Heart right ventricle (tissue), 16 donors: Measurements from ENCODE around the gene ASIC3. TPM values are rescaled to one million over a fixed set of nuclear protein-coding genes. Genes with fewer than 3 reads are reported as not detected.
"Not testable (repeated sequence)": the region's sequence is repeated elsewhere in the genome, so short reads cannot be mapped to it uniquely, and the experiment has no call there.

Experiments
- ATAC-seq, 8 donors: fragments of 200-7000 bp; cut with Tn5 transposase; one replicate each; pipeline ENCODE4 v1.9.1; 2020; ENCODE audit warnings: mild to moderate bottlenecking in 8 of 8, moderate library complexity in 8 of 8, moderate number of reproducible peaks in 1 of 8
- DNase-seq, 2 donors: peaks; one replicate each; pipeline ENCODE4 v3.0.0-alpha.2; 2020
- H3K27ac ChIP-seq, 10 donors: fragments of 200-600 bp; sonication (generic) in 2 of 10; one replicate each; pipeline versions ENCODE4 v1.5.0 to v1.8.0; 2020 to 2022; ENCODE audit warnings: mild to moderate bottlenecking in 3 of 10
- H3K27me3 ChIP-seq, 7 donors: fragments of 200-600 bp; one replicate each; pipeline ENCODE4 v1.8.0; 2021 to 2022; ENCODE audit warnings: mild to moderate bottlenecking in 2 of 7
- H3K36me3 ChIP-seq, 9 donors: fragments of 200-600 bp; sonication (generic) in 1 of 9; one replicate each; pipeline versions ENCODE4 v1.5.0 to v1.8.0; 2020 to 2022; ENCODE audit warnings: mild to moderate bottlenecking in 2 of 9
- H3K4me1 ChIP-seq, 9 donors: fragments of 200-600 bp; sonication (generic) in 1 of 9; one replicate each; pipeline versions ENCODE4 v1.5.0 to v1.8.0; 2020 to 2022; ENCODE audit warnings: mild to moderate bottlenecking in 4 of 9
- H3K4me3 ChIP-seq, 10 donors: fragments of 200-600 bp; sonication (generic) in 2 of 10; one replicate each; pipeline versions ENCODE4 v1.5.0 to v1.8.0; 2020 to 2022; ENCODE audit warnings: mild to moderate bottlenecking in 7 of 10, moderate library complexity in 2 of 10
- H3K9me3 ChIP-seq, 11 donors: fragments of 200-600 bp in 10 of 11; sonication (generic) in 2 of 11; one replicate each; pipeline versions ENCODE4 v1.5.0 to v1.8.0; 2013 to 2022; ENCODE audit warnings: mild to moderate bottlenecking in 2 of 11, control low read depth in 1 of 11, moderate library complexity in 1 of 11
- CTCF ChIP-seq, 9 donors: fragments of 200-600 bp; sonication (generic) in 2 of 9; IDR thresholded peaks; one replicate each; pipeline versions ENCODE4 v1.5.0 to v1.8.0; 2021 to 2022; ENCODE audit warnings: antibody characterized with exemption in 9 of 9, mild to moderate bottlenecking in 5 of 9, moderate library complexity in 1 of 9
- WGBS, 2 donors: extraction: QIAGEN DNeasy Blood & Tissue Kit; methylation state at CpG; one replicate each; pipeline ENCODE4 v1.1.7; 2013; ENCODE audit warnings: inconsistent platforms in 1 of 2; 5-methylcytosine and 5-hydroxymethylcytosine counted together
- intact Hi-C, 10 donors: fragments of 100-400 bp; cut with DNase I; formaldehyde crosslinking; loops; one replicate each; pipeline versions ENCODE4 v1.11.1 to v1.14.2; 2022
- polyA plus RNA-seq, 2 donors: library from polyadenylated mRNA; stranded (reverse); fragments of 200-250 nt; gene quantifications; one replicate each; pipeline ENCODE4 v1.2.3, GENCODE V29; 2013
- total RNA-seq, 10 donors: library from RNA; stranded (reverse); fragmentation: NEBNext Ultra II Directional in 3 of 10; extraction: Animal tissue kit (Norgen Biotek cat#: 25700) in 3 of 10; gene quantifications; one replicate each; pipeline versions ENCODE4 v1.2.1 to v1.2.4, GENCODE V29; 2021 to 2023
- donor health status: Arrhythmogenic right ventricular cardiomyopathy.
- donor health status: ischemic (EF 13 %, LVEDD 7.1; RV severe dilation, severe dysfunction).
- donor health status: healthy with polysubstance abuse.
- donor health status: DM: no; HTN: yes; CAD: no.
- donor health status: DM: no; HTN: no; CAD: no.
- donor health status: ischemic (EF 25% LVEDD 6.9; RV normal size, moderate dysfunction).
- donor health status: ischemic (EF 25% LVEDD 5.7; RV mildly dilated, moderate dysfunction).
- donor health status: healthy.
- donor health status: DM: yes; HTN: yes; CAD: no.
- donor health status: Ischemic cardiomyopathy.
- donor health status: ischemic (EF 35%, LVEDD 5.7; RV mildly dilated, moderate dysfunction).
- donor health status: nonischemic (EF 11% LVEDD 7.7; RV severe dilation, severe dysfunction).
- donor health status: DM: yes; HTN: yes; CAD: no.
- donor health status: PGD.
- donor health status: ischemic (EF 29% LVEDD 5.4; RV normal size, mild dysfunction).
- donor health status: nonischemic (EF 23%, LVEDD 6.1; RV moderate dilation, normal function).

ASIC3 gene
- total and polyA plus RNA-seq, 12 donors: 3.2 to 38.8 (median 5.6) TPM

- ATAC-seq: peak in 1 of 8 donors; percentile 4
- Histone ChIP-seq H3K36me3 (peaks cover 0 to 40% (median 0%) of the 10 kb centered on the region in 9 donors), H3K4me3 (no peak overlapping the region), H3K9me3 (no peaks in the 10 kb centered on the region), H3K27me3 (peaks cover 0 to 19% (median 5%) of the 10 kb centered on the region in 7 donors), H3K27ac (no peak overlapping the region), H3K4me1 (peaks cover 10 to 84% (median 58%) of the 10 kb centered on the region in 9 donors)
- 71 to 75% methylated on average over 22 of the region's 22 CpGs for WGBS, 2 donors
- TF ChIP-seq CTCF (IDR thresholded peaks at IDR 0.05): no peak
- no peak for DNase-seq
- intact Hi-C loops: loop anchor here in 3 of 10 donors (10.0 kb wide), 3 partner anchors 45 to 575 kb away; no protein-coding TSS in a partner anchor
These were observed 38.8 kb upstream of the ASIC3 start for GRCh38 chr7:151009327-151010036.

DNA sequence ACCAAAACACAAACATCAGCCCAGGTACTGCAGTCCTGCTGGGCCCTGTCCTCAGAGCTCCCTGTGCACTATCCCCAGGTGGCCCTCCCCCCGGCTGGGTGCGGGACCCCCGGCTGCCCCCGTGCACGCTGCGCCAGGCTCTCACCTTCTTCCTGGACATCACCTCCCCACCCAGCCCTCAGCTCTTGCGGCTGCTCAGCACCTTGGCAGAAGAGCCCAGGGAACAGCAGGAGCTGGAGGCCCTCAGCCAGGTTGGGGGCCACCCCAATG is 38.4 kb upstream of the ASIC3 start:
- no peak overlapping the region for H3K4me3 ChIP-seq
- H3K27me3 ChIP-seq: peaks cover 0 to 19% (median 5%) of the 10 kb centered on the region in 7 donors
- WGBS, 2 donors: 55 to 60% methylated on average over 7 of the region's 7 CpGs
- DNase-seq: no peak
- H3K27ac ChIP-seq: peak overlapping the region in 1 of 10 donors; percentile 15
- peaks cover 10 to 89% (median 58%) of the 10 kb centered on the region in 9 donors for H3K4me1 ChIP-seq
- intact Hi-C loops: loop anchor here in 2 of 10 donors (10.0 kb wide), 2 partner anchors 45 to 115 kb away; no protein-coding TSS in a partner anchor
- no peak for TF ChIP-seq CTCF (IDR thresholded peaks at IDR 0.05)
- no peaks in the 10 kb centered on the region for H3K9me3 ChIP-seq
- no peak for ATAC-seq
- peaks cover 0 to 41% (median 0%) of the 10 kb centered on the region in 9 donors for H3K36me3 ChIP-seq

- 53 to 56% methylated on average over 18 of the region's 18 CpGs for WGBS, 2 donors
- intact Hi-C loops: loop anchor here in 2 of 10 donors (10.0 kb wide), 2 partner anchors 46 to 116 kb away; no protein-coding TSS in a partner anchor
- peaks cover 10 to 91% (median 58%) of the 10 kb centered on the region in 9 donors for H3K4me1 ChIP-seq
- H3K27ac ChIP-seq: peak overlapping the region in 2 of 10 donors; percentile 15 to 50
- no peak for TF ChIP-seq CTCF (IDR thresholded peaks at IDR 0.05)
- peaks cover 0 to 36% (median 0%) of the 10 kb centered on the region in 9 donors for H3K36me3 ChIP-seq
- DNase-seq (no peak), ATAC-seq (no peak)
- H3K9me3 ChIP-seq: no peaks in the 10 kb centered on the region
- peaks cover 0 to 19% (median 5%) of the 10 kb centered on the region in 7 donors for H3K27me3 ChIP-seq
- H3K4me3 ChIP-seq: no peak overlapping the region
These were observed 37.8 kb upstream of the ASIC3 start for GRCh38 chr7:151010307-151011096.

DNA sequence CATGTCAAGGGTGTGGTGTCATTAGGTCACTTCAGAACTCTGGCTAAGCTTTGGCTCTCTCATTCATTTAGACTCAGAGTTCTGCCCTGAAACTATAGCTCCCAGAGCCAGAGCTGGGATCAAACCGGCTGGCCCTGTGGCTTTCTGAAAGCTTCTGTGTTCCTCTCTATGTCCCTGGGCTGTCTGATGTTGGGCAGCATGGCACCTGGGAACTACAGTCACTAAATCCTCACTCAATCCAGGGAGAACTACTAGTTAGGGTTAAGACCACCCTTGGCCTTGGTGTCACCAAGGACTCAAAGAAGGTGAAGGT is 37.3 kb upstream of the ASIC3 start:
- Histone ChIP-seq H3K36me3 (peaks cover 0 to 30% (median 0%) of the 10 kb centered on the region in 9 donors), H3K27ac (peak overlapping the region in 2 of 10 donors; percentile 15 to 50), H3K9me3 (no peaks in the 10 kb centered on the region), H3K27me3 (peaks cover 0 to 19% (median 5%) of the 10 kb centered on the region in 7 donors), H3K4me1 (peaks cover 10 to 86% (median 58%) of the 10 kb centered on the region in 9 donors), H3K4me3 (no peak overlapping the region)
- WGBS, 2 donors: 50 to 65% methylated on average over 1 of the region's 1 CpG
- ATAC-seq (no peak), DNase-seq (no peak)
- no peak for TF ChIP-seq CTCF (IDR thresholded peaks at IDR 0.05)
- intact Hi-C loops: loop anchor here in 2 of 10 donors (10.0 kb wide), 2 partner anchors 46 to 116 kb away; no protein-coding TSS in a partner anchor

- peaks cover 0 to 24% (median 0%) of the 10 kb centered on the region in 9 donors for H3K36me3 ChIP-seq
- intact Hi-C loops: loop anchor here in 2 of 10 donors (10.0 kb wide), 2 partner anchors 47 to 117 kb away; no protein-coding TSS in a partner anchor
- 88 to 93% methylated on average over 12 of the region's 12 CpGs for WGBS, 2 donors
- not testable (repeated sequence) for H3K4me3 ChIP-seq, ATAC-seq, DNase-seq, H3K9me3 ChIP-seq
- peak overlapping the region in 1 of 10 donors; percentile 26 for H3K27ac ChIP-seq
- H3K27me3 ChIP-seq: peaks cover 0 to 19% (median 5%) of the 10 kb centered on the region in 7 donors
- peaks cover 9 to 80% (median 53%) of the 10 kb centered on the region in 9 donors for H3K4me1 ChIP-seq
These were observed 36.7 kb upstream of the ASIC3 start for GRCh38 chr7:151011616-151012015.
